Measurements from ENCODE around the gene PSMD7.

GRCh38 chr16:74296104-74296431 is 546 bp upstream of the PSMD7 start:
- TF ChIP-seq CTCF (IDR thresholded peaks at IDR 0.05) (no peak), POLR2A (IDR thresholded peaks at IDR 0.05) (no peak)
